Large intestine (tissue), 3 donors: ENCODE data around the gene DAAM1. TPM values are rescaled to one million over a fixed set of nuclear protein-coding genes. Genes with fewer than 3 reads are reported as not detected.

Experiments
- DNase-seq, 2 donors: peaks; one replicate each; pipeline versions ENCODE4 v3.0.0 to v3.0.0-alpha.2; 2013
- H3K27ac ChIP-seq: one replicate; pipeline ENCODE4 v1.5.1; 2013; ENCODE audit warnings: low read length
- H3K27me3 ChIP-seq: 2 replicates; pipeline ENCODE4 v1.6.1; 2013; ENCODE audit warnings: low read length; ENCODE audit not compliant: control insufficient read depth, insufficient read depth
- H3K36me3 ChIP-seq: 2 replicates; pipeline ENCODE4 v1.6.1; 2013; ENCODE audit warnings: low read length; ENCODE audit not compliant: control insufficient read depth, insufficient read depth
- H3K4me1 ChIP-seq: one replicate; pipeline ENCODE4 v1.6.1; 2013; ENCODE audit warnings: low read length; ENCODE audit not compliant: control insufficient read depth, insufficient read depth
- H3K4me3 ChIP-seq: one replicate; pipeline ENCODE4 v1.5.1; 2013; ENCODE audit warnings: low read length
- H3K9me3 ChIP-seq: one replicate; pipeline ENCODE4 v1.6.1; 2013; ENCODE audit warnings: mild to moderate bottlenecking, low read depth, low read length, moderate library complexity; ENCODE audit not compliant: control insufficient read depth
- WGBS: methylation state at CpG from one replicate; pipeline ENCODE4 v1.1.5; 2013; ENCODE audit warnings: low lambda C conversion rate; ENCODE audit not compliant: insufficient coverage; 5-methylcytosine and 5-hydroxymethylcytosine counted together
- polyA plus RNA-seq: library from polyadenylated mRNA; unstranded; fragments of 120-200 nt; gene quantifications from one replicate; pipeline ENCODE4 v1.2.1, GENCODE V29; 2013

Gene DAAM1
- polyA plus RNA-seq, 1 donor, result 37.9 TPM

DNA sequence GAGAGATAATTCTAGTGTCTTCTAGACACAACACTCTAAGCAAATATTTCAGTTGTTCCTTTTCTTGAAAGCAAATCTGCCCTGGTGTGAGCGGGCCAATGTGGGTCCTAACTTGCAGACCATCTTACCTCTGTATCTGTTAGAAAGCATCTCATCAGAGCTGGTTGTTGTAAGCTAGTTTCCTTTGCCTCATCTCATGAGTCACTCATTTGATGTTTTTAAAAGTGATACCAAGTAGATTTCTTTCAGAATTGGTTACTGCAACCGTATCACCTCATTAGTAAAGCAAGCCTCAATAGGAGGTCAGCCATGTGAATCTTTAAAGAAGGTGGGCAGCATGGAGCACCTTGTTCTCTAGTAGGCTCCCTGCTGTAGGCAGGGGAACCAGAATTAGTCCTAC is 78.6 kb downstream of the DAAM1 start:
- H3K4me1 ChIP-seq, result no peaks in the 10 kb centered on the region
- H3K9me3 ChIP-seq, result no peaks in the 10 kb centered on the region
- whole genome bisulfite sequencing, result 80% methylated on average over 1 of the region's 2 CpGs
- H3K4me3 ChIP-seq, result no peak overlapping the region
- peaks cover 34% of the 10 kb centered on the region for H3K36me3 ChIP-seq
- H3K27me3 ChIP-seq, result no peaks in the 10 kb centered on the region
- no peak overlapping the region for H3K27ac ChIP-seq
- no peak for DNase-seq

DNA sequence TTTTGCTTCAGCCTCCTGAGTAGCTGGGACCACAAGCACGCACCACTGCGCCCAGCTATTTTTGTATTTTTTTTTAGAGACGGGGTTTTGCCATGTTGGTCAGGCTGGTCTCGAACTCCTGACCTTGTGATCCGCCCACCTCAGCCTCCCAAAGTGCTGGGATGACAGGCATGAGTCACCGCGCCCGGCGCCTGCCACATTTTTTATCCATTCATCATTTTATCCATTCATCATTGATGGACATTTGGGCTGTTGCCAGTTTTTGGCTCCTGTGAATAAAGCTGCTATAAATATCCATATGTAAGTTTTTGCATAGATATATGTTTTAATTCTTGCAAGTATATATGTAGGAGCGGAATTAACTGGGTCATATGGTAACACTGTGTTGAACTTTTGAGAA is 79.5 kb downstream of the DAAM1 start:
- no peaks in the 10 kb centered on the region for H3K4me1 ChIP-seq
- H3K27ac ChIP-seq, result no peak overlapping the region
- H3K27me3 ChIP-seq, result no peaks in the 10 kb centered on the region
- DNase-seq, result no peak
- no CpG with 5 or more reads among the region's 10 CpGs for WGBS
- peaks cover 34% of the 10 kb centered on the region for H3K36me3 ChIP-seq
- no peaks in the 10 kb centered on the region for H3K9me3 ChIP-seq
- no peak overlapping the region for H3K4me3 ChIP-seq

DNA sequence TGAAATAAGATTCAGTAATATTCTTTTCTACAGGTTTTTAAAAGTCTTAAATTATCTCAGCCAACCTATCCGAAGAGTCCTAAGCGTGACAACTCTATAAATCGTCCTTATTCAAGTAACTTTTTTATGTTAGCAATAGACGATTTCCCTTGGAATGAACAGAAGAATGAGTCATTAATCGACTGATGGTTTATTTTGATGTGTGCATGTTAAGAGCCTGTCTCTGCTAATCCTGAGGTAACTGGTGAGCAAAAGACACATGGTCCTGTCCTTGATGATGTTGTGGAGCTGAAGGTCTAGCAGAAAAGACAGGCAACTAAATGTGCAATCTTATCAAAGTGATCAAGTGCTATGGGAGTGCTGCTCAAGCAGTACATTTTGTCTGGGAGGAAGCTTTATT is 80.4 kb downstream of the DAAM1 start:
- Histone ChIP-seq H3K27me3 (no peaks in the 10 kb centered on the region), H3K4me3 (no peak overlapping the region), H3K36me3 (peaks cover 29% of the 10 kb centered on the region), H3K9me3 (no peaks in the 10 kb centered on the region), H3K27ac (no peak overlapping the region), H3K4me1 (no peaks in the 10 kb centered on the region)
- 95% methylated on average over 5 of the region's 5 CpGs for WGBS
- DNase-seq, result no peak

DNA sequence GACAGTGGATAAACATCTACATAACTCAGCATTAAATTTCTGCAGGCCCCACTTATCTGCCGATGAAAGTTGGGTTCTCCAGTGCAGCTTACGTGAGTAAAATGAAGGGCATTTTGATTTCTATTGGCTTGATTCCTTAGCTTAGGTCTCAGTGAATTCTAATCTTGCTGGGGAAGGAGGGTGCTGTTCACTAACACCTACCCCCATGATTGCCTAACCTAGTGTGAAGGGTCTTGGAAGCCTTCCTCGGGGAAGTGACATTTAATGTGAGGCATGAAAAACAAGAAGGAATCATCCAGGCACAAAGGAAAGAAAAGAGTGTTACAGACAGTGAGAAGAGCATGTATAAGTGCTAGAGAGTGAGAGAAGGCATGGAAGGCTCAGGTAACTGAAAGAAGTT is 81.0 kb downstream of the DAAM1 start:
- no peaks in the 10 kb centered on the region for H3K27me3 ChIP-seq
- H3K36me3 ChIP-seq, result peaks cover 27% of the 10 kb centered on the region
- no CpG with 5 or more reads among the region's 3 CpGs for WGBS

DNA sequence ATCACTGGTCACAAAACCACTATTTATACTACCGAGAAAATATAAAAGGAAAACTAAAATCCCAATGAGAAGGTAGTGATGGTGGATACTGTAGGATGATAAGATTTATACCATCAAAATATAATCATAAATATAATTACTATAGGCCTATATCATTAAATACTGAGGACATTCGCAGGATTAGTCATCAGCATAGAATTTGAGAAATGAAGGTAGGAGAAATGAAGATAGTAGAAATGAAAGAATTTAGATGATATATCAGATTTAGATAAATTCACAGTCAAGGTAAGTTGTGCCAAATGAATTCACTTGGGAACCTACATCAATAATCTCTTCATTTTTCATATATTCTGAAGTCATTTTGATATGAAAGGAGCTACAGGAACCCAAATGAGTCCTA is 82.8 kb downstream of the DAAM1 start:
- H3K27ac ChIP-seq, result no peak overlapping the region
- no peaks in the 10 kb centered on the region for H3K27me3 ChIP-seq
- peaks cover 13% of the 10 kb centered on the region for H3K36me3 ChIP-seq
- no peak for DNase-seq
- H3K9me3 ChIP-seq, result no peaks in the 10 kb centered on the region
- H3K4me3 ChIP-seq, result no peak overlapping the region
- H3K4me1 ChIP-seq, result no peaks in the 10 kb centered on the region
- WGBS, result 100% methylated on average over 1 of the region's 2 CpGs

More for the DNA sequence above, 81.0 kb downstream of the DAAM1 start:
- Histone ChIP-seq H3K9me3 (no peaks in the 10 kb centered on the region), H3K4me3 (no peak overlapping the region), H3K4me1 (no peaks in the 10 kb centered on the region), H3K27ac (no peak overlapping the region)
- no peak for DNase-seq

DNA sequence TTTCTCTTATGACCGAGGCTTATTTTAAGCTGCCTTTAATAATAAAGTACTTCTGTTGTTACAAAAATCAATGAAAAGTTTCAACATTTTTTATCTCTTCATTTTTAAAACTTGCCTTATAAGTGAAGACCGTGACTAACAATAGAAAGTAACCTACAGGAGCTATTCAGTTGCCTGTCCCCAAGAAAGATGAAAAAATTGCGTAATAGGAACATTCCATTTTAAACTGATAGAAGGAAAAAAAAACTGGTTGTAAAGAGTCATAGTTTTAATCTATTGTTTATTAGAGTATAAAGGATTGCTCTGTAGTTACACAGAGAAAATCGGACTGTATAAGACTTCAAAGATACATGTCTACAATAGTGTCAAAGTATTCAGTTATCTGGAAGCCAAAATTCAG is 83.3 kb downstream of the DAAM1 start:
- Histone ChIP-seq H3K4me1 (no peaks in the 10 kb centered on the region), H3K27me3 (no peaks in the 10 kb centered on the region), H3K4me3 (no peak overlapping the region), H3K9me3 (no peaks in the 10 kb centered on the region), H3K27ac (no peak overlapping the region), H3K36me3 (peaks cover 10% of the 10 kb centered on the region)
- WGBS, result 72% methylated on average over 3 of the region's 4 CpGs
- no peak for DNase-seq

DNA sequence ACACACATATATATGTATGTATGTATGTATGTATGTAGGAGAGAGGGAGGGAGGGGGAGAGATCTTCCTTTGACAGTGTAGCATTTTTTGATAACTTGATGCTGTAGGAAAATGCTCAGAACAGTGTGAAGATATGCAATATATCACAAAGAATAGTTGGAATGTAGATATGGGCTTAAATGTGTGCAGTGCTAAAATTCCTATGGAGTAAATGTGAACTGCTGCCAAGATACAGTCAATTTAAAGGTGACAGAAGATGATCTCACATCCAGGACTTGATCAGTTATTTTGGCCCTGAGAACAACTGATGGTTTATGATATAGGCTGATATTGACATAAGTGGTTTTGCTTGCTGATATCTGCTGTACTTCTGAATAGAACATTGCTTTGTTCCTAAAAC is 84.2 kb downstream of the DAAM1 start:
- H3K36me3 ChIP-seq, result peaks cover 10% of the 10 kb centered on the region
- no peaks in the 10 kb centered on the region for H3K27me3 ChIP-seq
- no peak overlapping the region for H3K4me3 ChIP-seq
- H3K27ac ChIP-seq, result no peak overlapping the region
- DNase-seq, result no peak
- H3K9me3 ChIP-seq, result no peaks in the 10 kb centered on the region
- no peaks in the 10 kb centered on the region for H3K4me1 ChIP-seq

DNA sequence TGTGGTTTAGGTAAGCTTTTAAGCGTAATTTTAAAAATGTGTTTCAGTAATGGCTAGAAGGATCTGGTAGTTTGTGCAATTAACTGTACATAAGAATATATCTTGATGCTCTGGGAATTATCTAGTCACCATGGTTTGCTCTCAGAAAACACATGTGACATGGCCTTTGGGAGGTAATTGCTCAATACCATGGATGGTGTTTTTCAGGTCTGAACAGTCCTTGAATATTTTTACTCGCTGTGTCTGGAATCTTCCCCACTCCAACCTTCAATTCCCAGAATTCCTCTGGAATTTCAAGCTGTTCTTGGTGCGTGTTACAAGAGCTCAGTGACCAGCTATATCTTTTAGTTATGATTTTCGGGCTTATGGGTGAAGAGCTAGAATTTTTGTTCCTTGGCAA is 85.3 kb downstream of the DAAM1 start:
- H3K27ac ChIP-seq, result no peak overlapping the region
- no peaks in the 10 kb centered on the region for H3K27me3 ChIP-seq
- H3K9me3 ChIP-seq, result no peaks in the 10 kb centered on the region
- peaks cover 9% of the 10 kb centered on the region for H3K36me3 ChIP-seq
- peaks cover 5% of the 10 kb centered on the region for H3K4me1 ChIP-seq
- no peak for DNase-seq
- no CpG with 5 or more reads among the region's 4 CpGs for WGBS
- H3K4me3 ChIP-seq, result no peak overlapping the region

DNA sequence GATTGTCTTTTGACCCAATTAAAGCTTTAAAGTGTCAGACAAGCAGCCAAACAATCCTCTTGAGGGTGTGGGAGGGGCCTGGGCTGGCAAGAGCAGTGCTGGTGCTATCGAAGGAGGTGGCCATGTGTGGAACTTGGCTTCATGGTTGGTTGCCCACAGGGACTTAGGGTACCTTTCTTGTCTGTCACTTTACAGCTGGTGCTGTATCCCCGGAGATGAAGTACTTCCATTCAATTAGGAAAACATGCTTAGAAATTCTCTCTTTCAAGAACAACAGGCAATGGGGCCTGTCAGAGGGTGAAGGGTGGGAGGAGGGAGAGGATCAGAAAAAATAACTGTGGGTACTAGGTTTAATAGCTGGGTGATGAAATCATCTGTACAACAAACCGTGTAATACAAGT is 86.5 kb downstream of the DAAM1 start:
- no CpG with 5 or more reads among the region's 3 CpGs for WGBS
- no peaks in the 10 kb centered on the region for H3K36me3 ChIP-seq
- H3K4me1 ChIP-seq, result peaks cover 5% of the 10 kb centered on the region
- no peaks in the 10 kb centered on the region for H3K27me3 ChIP-seq
- DNase-seq, result no peak
- H3K27ac ChIP-seq, result no peak overlapping the region
- H3K9me3 ChIP-seq, result no peaks in the 10 kb centered on the region
- H3K4me3 ChIP-seq, result no peak overlapping the region

DNA sequence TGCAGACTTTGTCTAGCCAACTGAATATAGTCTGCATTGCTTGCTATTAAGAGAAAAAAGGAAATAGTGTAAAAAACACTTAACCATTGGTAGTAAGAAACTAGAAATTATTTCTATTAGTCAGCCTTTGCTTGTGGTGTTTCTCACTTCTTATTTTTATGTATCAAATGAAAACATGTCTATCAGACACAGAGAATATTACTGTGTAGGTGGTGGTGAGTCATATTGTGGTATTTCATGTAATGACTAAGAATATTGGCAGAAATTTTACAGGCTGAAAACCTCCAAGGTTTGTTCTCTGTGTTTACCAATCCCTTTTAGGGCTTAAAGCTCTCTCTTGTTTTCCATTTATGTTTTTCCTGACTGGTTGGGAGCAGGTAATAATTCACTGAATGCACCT is 87.2 kb downstream of the DAAM1 start:
- no peak for DNase-seq
- Histone ChIP-seq H3K27me3 (no peaks in the 10 kb centered on the region), H3K4me1 (peaks cover 5% of the 10 kb centered on the region), H3K4me3 (no peak overlapping the region), H3K36me3 (peaks cover 2% of the 10 kb centered on the region), H3K27ac (no peak overlapping the region), H3K9me3 (no peaks in the 10 kb centered on the region)

DNA sequence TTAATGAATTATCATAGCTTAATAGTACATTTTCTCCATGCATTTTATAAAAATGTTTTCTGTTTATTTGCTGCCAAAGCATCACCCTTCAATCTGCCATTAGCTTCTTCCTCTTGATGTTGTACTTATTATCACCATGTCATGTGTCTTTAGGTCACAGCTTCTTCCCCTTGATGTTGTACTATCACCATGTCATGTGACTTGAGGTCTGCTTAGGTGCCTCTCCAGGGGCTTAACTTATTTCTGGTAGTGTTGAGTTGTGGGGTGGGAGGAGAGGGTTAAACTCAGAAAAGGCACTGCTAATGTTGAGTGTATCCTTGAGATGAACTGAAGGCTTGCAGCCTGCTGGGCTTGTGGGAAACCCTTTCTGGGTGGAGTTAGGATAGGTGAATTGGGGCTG is 87.8 kb downstream of the DAAM1 start:
- no peak for DNase-seq
- H3K27ac ChIP-seq, result no peak overlapping the region
- H3K9me3 ChIP-seq, result no peaks in the 10 kb centered on the region
- H3K4me1 ChIP-seq, result peaks cover 5% of the 10 kb centered on the region
- peaks cover 4% of the 10 kb centered on the region for H3K36me3 ChIP-seq
- H3K4me3 ChIP-seq, result no peak overlapping the region
- no peaks in the 10 kb centered on the region for H3K27me3 ChIP-seq
